Aorta (tissue), 5 donors: ENCODE results near the gene PHLDB2. TPM values are rescaled to one million over a fixed set of nuclear protein-coding genes. Genes with fewer than 3 reads are reported as not detected.

Experiments
- ATAC-seq: fragments of 200-7000 bp; cut with Tn5 transposase; one replicate; pipeline ENCODE4 v1.9.1; 2022; ENCODE audit warnings: moderate library complexity; ENCODE audit not compliant: low FRiP score
- DNase-seq, 2 donors: peaks; one replicate each; pipeline ENCODE4 v3.0.0-alpha.2; 2020
- H3K27ac ChIP-seq, 2 donors: one replicate each; pipeline ENCODE4 v1.5.1; 2013; ENCODE audit warnings: low read length in 2 of 2, mild to moderate bottlenecking in 2 of 2, moderate library complexity in 2 of 2, control low read depth in 1 of 2, inconsistent platforms in 1 of 2, low read depth in 1 of 2
- H3K27me3 ChIP-seq, 2 donors: one replicate each; pipeline ENCODE4 v1.6.1; 2013; ENCODE audit warnings: control low read depth in 1 of 2, low read length in 1 of 2, mild to moderate bottlenecking in 1 of 2, moderate library complexity in 1 of 2; ENCODE audit not compliant: insufficient read depth in 2 of 2, control insufficient read depth in 1 of 2
- H3K36me3 ChIP-seq, 2 donors: one replicate each; pipeline ENCODE4 v1.6.1; 2013; ENCODE audit warnings: control low read depth in 1 of 2, low read length in 1 of 2, mild to moderate bottlenecking in 1 of 2; ENCODE audit not compliant: insufficient read depth in 2 of 2, control insufficient read depth in 1 of 2
- H3K4me1 ChIP-seq, 2 donors: one replicate each; pipeline ENCODE4 v1.6.1; 2013; ENCODE audit warnings: low read length in 2 of 2, control low read depth in 1 of 2, mild to moderate bottlenecking in 1 of 2, moderate library complexity in 1 of 2; ENCODE audit not compliant: insufficient read depth in 2 of 2, control insufficient read depth in 1 of 2
- H3K4me3 ChIP-seq, 2 donors: one replicate each; pipeline ENCODE4 v1.5.1; 2013; ENCODE audit warnings: low read length in 2 of 2, control low read depth in 1 of 2, mild to moderate bottlenecking in 1 of 2
- H3K9me3 ChIP-seq: one replicate; pipeline ENCODE4 v1.6.1; 2013; ENCODE audit warnings: mild to moderate bottlenecking, low read length; ENCODE audit not compliant: control insufficient read depth
- WGBS, 2 donors: extraction: QIAGEN DNeasy Blood & Tissue Kit; methylation state at CpG; one replicate each; pipeline ENCODE4 v1.1.7; 2013; 5-methylcytosine and 5-hydroxymethylcytosine counted together
- intact Hi-C, 2 donors: fragments of 100-400 bp; cut with DNase I; formaldehyde crosslinking; loops; one replicate each; pipeline versions ENCODE4 v1.14.2 to v1.15.0; 2022
- polyA plus RNA-seq, 2 donors: library from polyadenylated mRNA; stranded (reverse); fragments of 200-250 nt; gene quantifications; one replicate each; pipeline ENCODE4 v1.2.3, GENCODE V29; 2013
- total RNA-seq, 2 donors: library from RNA; stranded (reverse); fragmentation: NEBNext Ultra II Directional; extraction: Animal tissue kit (Norgen Biotek cat#: 25700); gene quantifications; one replicate each; pipeline ENCODE4 v1.2.1, GENCODE V29; 2021
- donor health status: healthy with polysubstance abuse.
- donor health status: Bipolar disorder and iron deficiency.
- donor health status: DM: no; HTN: no; CAD: no.
- donor health status: DM: no; HTN: no; CAD: no.
- donor health status: DM: yes; HTN: yes; CAD: no.

PHLDB2 gene
- total and polyA plus RNA-seq, 4 donors: 25.9 to 175 (median 112) TPM

- DNase-seq: no peak
- no peak for ATAC-seq
- intact Hi-C loops: no loop called here
- H3K36me3 ChIP-seq: no peaks in the 10 kb centered on the region
- no peaks in the 10 kb centered on the region for H3K27me3 ChIP-seq
- H3K4me1 ChIP-seq: peaks cover 0 to 3% of the 10 kb centered on the region in 2 donors
- no peaks in the 10 kb centered on the region for H3K9me3 ChIP-seq
- 6 to 8% methylated on average over 3 of the region's 3 CpGs for WGBS, 2 donors
- no peak overlapping the region for H3K4me3 ChIP-seq
- no peak overlapping the region for H3K27ac ChIP-seq
Observed at GRCh38 chr3:111981457-111981763, 122.3 kb downstream of the PHLDB2 start.

- ATAC-seq (no peak), DNase-seq (no peak)
- no peak overlapping the region for H3K4me3 ChIP-seq
- no peak overlapping the region for H3K27ac ChIP-seq
- H3K9me3 ChIP-seq: no peaks in the 10 kb centered on the region
- peaks cover 0 to 3% of the 10 kb centered on the region in 2 donors for H3K4me1 ChIP-seq
- WGBS, 2 donors: 20 to 34% methylated on average over 2 of the region's 2 CpGs
- peaks cover 0 to 3% of the 10 kb centered on the region in 2 donors for H3K36me3 ChIP-seq
- intact Hi-C loops: loop anchor here in 1 of 2 donors (5.0 kb wide), 1 partner anchor 58 kb away; no protein-coding TSS in a partner anchor
- no peaks in the 10 kb centered on the region for H3K27me3 ChIP-seq
Observed at GRCh38 chr3:111984636-111985298, 125.7 kb downstream of the PHLDB2 start.

GRCh38 chr3:111986800-111987199 lies 127.7 kb downstream of the PHLDB2 start:
- WGBS, 2 donors: 86 to 89% methylated on average over 3 of the region's 3 CpGs
- no peaks in the 10 kb centered on the region for H3K27me3 ChIP-seq
- H3K27ac ChIP-seq: no peak overlapping the region
- peaks cover 2 to 3% of the 10 kb centered on the region in 2 donors for H3K36me3 ChIP-seq
- no peak for DNase-seq
- no peaks in the 10 kb centered on the region for H3K9me3 ChIP-seq
- H3K4me1 ChIP-seq: peaks cover 0 to 2% of the 10 kb centered on the region in 2 donors
- intact Hi-C loops: loop anchor here in 1 of 2 donors (5.0 kb wide), 1 partner anchor 56 kb away; no protein-coding TSS in a partner anchor
- ATAC-seq: no peak
- H3K4me3 ChIP-seq: no peak overlapping the region

GRCh38 chr3:111989061-111989678 lies 130.1 kb downstream of the PHLDB2 start:
- no peak overlapping the region for H3K27ac ChIP-seq
- ATAC-seq (peak; percentile 77), DNase-seq (no peak)
- 61 to 72% methylated on average over 3 of the region's 3 CpGs for WGBS, 2 donors
- no peak overlapping the region for H3K4me3 ChIP-seq
- peaks cover 2 to 3% of the 10 kb centered on the region in 2 donors for H3K36me3 ChIP-seq
- no peaks in the 10 kb centered on the region for H3K4me1 ChIP-seq
- H3K9me3 ChIP-seq: no peaks in the 10 kb centered on the region
- intact Hi-C loops: loop anchor here in 1 of 2 donors (5.0 kb wide), 1 partner anchor 53 kb away; no protein-coding TSS in a partner anchor
- H3K27me3 ChIP-seq: no peaks in the 10 kb centered on the region

GRCh38 chr3:111993038-111993437 lies 134.0 kb downstream of the PHLDB2 start:
- DNase-seq (no peak), ATAC-seq (no peak)
- H3K27me3 ChIP-seq: no peaks in the 10 kb centered on the region
- H3K4me3 ChIP-seq: no peak overlapping the region
- no peaks in the 10 kb centered on the region for H3K4me1 ChIP-seq
- 70 to 91% methylated on average over 2 of the region's 2 CpGs for WGBS, 2 donors
- no peaks in the 10 kb centered on the region for H3K9me3 ChIP-seq
- intact Hi-C loops: no loop called here
- H3K36me3 ChIP-seq: peaks cover 2 to 3% of the 10 kb centered on the region in 2 donors
- no peak overlapping the region for H3K27ac ChIP-seq

GRCh38 chr3:111998636-111999483 lies 139.8 kb downstream of the PHLDB2 start, which contains the start of gene TAGLN3:
Gene TAGLN3 (plus strand): TSS chr3:111998922. CDS start chr3:111999423, 501 bp downstream.
- Histone ChIP-seq H3K9me3 (no peaks in the 10 kb centered on the region), H3K36me3 (no peaks in the 10 kb centered on the region), H3K4me3 (peak within 1 kb of the TSS; percentile 0 to 22), H3K27ac (no peak within 1 kb of the TSS), H3K4me1 (no peaks in the 10 kb centered on the region), H3K27me3 (no peaks in the 10 kb centered on the region)
- intact Hi-C loops: no loop called here
- 9 to 10% methylated on average over 30 of the region's 30 CpGs for WGBS, 2 donors
- peak; percentile 34 for ATAC-seq
- peak in 1 of 2 donors; percentile 75 for DNase-seq

GRCh38 chr3:111999484-112000324 lies 140.6 kb downstream of the PHLDB2 start:
- intact Hi-C loops: no loop called here
- no peaks in the 10 kb centered on the region for H3K27me3 ChIP-seq
- ATAC-seq (no peak), DNase-seq (no peak)
- H3K9me3 ChIP-seq: no peaks in the 10 kb centered on the region
- H3K36me3 ChIP-seq: no peaks in the 10 kb centered on the region
- WGBS, 2 donors: 37 to 44% methylated on average over 19 of the region's 19 CpGs
- H3K4me3 ChIP-seq: peak overlapping the region; percentile 0 to 22
- no peak overlapping the region for H3K27ac ChIP-seq
- H3K4me1 ChIP-seq: no peaks in the 10 kb centered on the region

- DNase-seq (no peak), ATAC-seq (no peak)
- intact Hi-C loops: no loop called here
- WGBS, 2 donors: 95 to 96% methylated on average over 5 of the region's 5 CpGs
- Histone ChIP-seq H3K27me3 (no peaks in the 10 kb centered on the region), H3K36me3 (no peaks in the 10 kb centered on the region), H3K4me3 (no peak overlapping the region), H3K27ac (no peak overlapping the region), H3K4me1 (no peaks in the 10 kb centered on the region), H3K9me3 (no peaks in the 10 kb centered on the region)
Observed at GRCh38 chr3:112000367-112000771, 141.3 kb downstream of the PHLDB2 start.
